Left renal cortex interstitium (tissue), 4 donors: ENCODE measurements around the gene SCART1. TPM values are rescaled to one million over a fixed set of nuclear protein-coding genes. Genes with fewer than 3 reads are reported as not detected.
"Not testable (repeated sequence)": the region's sequence is repeated elsewhere in the genome, so short reads cannot be mapped to it uniquely, and the experiment has no call there.

ENCODE experiments used
- DNase-seq, 4 donors: peaks; one replicate each; pipeline ENCODE4 v3.0.0-alpha.2; 2013; ENCODE audit warnings: low read depth in 4 of 4, low spot score in 2 of 4, missing footprints in 1 of 4
- polyA plus RNA-seq, 4 donors: library from polyadenylated mRNA; unstranded; fragments of 120-200 nt; gene quantifications; one replicate each; pipeline ENCODE4 v1.2.1, GENCODE V29; 2013; ENCODE audit not compliant: insufficient read length in 4 of 4

SCART1 gene
- polyA plus RNA-seq, 4 donors = 0.42 to 4.3 (median 2.4) TPM

DNA sequence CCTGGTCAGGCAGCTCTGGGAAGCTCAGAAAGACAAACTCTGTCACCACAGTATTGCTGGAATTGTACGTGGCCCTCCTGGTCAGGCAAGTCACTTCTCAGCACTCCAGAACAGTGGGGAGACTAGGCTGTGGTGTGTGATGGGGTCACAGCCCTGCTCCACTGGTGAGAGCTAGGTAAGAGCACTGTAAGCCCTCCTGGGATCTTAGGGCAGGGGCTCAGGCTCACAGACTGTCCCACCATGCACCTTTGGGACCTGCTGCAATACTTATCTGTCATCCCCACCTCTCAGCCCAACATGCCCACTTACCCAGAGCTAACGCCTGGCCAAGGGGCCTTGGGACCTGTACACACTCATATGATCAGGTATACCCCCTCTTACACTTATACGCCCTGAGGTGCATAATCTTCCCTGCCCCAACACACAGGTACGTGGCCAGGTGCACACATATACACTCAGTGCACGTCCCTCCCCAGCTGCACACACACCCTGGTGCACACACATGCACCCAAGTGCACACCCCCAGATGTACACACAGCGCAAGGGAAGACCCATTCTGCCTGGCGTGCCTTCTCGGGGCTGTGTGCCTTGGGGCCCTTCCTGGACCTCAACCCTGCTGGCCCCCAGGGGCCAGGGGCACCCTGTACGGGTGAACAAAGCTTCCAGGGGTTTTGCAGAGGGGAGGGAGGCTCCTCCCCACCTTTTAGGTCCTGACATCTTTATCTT is 21.7 kb upstream of the SCART1 start:
- DNase-seq = not testable (repeated sequence)

DNA sequence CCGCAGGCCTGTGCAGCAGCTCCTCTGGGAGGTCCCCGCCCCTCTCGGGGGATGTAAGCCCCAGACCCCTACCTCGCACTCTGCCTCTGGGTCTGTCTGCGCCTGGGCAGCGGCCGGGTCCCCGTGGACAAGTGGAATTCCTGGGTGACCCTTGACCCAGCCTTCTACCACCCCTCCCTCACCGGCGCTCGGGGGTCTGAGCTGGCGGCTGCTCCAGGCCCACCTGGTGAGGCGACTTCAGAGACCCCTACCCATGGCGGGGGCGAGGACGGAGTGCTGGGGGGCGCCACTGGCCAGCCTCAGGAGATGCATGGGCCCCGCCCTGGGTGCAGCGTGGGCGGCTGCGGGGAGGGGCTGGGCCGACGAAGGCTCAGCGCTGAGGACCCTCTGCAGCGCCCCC is 21.0 kb upstream of the SCART1 start:
- DNase-seq = not testable (repeated sequence)

GRCh38 chr10:133438711-133439273 is 15.0 kb upstream of the SCART1 start:
- no peak for DNase-seq

- no peak for DNase-seq
These were observed 14.0 kb upstream of the SCART1 start for GRCh38 chr10:133439517-133440461.

- no peak for DNase-seq
These were observed 13.0 kb upstream of the SCART1 start for GRCh38 chr10:133440633-133441285.

DNA sequence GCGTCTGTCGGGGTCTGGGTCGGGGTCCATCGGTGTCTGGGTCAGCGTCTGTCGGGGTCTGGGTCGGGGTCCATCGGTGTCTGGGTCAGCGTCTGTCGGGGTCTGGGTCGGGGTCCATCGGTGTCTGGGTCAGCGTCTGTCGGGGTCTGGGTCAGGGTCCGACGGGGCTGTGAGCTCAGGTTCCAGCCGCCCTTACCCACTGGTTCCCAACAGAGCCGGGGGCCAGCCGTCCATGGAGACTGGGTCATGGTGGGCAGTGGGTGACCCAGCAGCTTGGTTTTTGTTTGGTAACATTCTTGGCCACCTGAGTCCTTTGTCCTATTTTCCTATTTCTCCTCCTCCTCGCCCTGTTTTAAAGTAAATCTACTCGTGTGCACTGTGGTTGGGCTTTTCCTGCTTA is 12.4 kb upstream of the SCART1 start:
- not testable (repeated sequence) for DNase-seq

DNA sequence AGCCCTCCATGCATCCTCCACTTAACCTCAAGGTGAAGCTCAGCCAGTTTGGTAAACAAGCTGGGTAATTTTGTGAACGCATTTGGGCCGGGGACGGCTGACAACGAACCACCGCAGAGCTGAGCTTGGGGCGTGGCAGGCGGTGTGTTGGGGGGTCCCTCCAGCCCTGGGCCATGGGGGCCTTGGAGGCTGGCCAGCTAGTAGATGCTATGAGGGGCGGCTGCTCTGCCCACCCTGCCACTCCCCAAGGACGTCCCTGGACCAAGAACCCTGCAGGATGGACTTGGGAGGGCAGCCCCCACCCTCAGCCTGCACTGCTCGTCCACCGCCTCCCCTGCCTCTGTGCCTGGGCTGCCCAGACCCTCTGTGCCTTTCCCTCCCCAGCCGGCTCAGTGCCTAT is 12.0 kb upstream of the SCART1 start:
- no peak for DNase-seq

DNA sequence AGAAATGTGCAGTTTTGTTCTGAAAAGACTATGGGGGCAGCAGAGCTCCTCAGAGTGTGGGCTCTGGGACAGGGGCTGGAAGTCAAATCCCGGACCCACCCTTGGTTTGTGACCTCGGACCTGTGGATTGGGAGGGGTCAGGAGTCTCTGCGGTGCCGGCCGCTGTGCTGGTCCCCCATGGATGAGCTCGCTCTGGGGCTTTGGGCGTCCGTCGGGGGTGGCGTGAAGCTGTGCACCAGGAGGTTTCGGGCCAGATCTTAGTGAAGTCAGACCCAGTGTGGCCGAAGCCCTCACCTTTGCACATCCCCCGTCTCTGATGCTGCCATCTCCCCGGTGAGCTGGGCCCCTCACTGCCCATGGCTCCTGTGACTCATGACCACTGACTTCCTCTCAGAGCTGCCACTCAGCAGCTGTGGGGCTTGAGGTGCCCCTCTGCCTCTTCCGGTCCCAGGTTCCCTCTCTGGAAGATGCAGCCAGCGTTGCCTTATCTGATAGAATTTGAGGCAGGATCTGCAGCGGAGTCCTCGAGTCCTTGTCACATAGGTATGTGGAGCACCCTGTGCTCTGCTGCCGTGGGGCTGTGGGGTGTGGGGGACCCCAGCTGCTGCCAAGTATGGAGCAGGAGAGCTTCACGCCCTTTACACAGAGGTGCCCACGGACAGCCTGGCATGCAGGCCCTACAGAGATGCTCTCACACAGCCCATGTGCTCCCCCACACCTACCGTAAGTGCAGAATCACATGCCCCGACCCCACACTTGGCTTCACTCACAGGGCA is 11.4 kb upstream of the SCART1 start:
- DNase-seq = no peak

DNA sequence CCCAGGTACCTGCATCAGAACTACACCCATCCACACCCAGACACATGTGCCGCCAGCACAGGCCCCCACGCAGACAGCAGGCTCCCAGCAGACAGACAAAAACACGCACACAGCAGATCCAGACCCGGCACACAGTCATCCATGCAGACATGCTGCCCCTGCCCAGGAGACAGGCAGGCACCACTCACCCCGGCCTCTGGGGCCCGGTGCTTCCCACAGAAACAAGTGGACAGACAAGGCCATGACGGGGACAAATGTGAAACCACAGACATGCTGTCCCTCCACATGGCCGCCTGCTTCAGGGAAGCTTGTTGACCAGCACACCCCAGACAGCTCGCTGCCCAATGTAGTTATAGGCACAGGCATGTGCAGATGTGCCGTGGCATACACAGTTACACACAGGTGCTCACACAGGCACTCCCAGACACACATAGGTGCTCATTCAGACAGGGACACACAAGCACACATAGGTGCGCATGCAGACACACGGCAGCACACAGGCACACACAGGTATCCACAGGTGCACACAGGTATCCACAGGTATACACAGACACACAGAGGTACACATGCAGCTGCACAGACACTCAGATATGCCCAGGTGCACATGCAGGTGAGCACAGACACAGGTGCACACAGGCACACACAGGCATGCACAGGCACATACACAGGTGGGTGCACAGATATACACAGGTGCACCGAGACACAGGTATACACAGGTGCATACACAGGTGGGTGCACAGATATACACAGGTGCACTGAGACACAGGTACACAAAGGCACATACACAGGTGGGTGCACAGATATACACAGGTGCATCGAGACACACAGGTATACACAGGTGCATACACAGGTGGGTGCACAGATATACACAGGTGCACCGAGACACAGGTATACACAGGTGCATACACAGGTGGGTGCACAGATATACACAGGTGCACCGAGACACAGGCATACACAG is 10.5 kb upstream of the SCART1 start:
- no peak for DNase-seq

DNA sequence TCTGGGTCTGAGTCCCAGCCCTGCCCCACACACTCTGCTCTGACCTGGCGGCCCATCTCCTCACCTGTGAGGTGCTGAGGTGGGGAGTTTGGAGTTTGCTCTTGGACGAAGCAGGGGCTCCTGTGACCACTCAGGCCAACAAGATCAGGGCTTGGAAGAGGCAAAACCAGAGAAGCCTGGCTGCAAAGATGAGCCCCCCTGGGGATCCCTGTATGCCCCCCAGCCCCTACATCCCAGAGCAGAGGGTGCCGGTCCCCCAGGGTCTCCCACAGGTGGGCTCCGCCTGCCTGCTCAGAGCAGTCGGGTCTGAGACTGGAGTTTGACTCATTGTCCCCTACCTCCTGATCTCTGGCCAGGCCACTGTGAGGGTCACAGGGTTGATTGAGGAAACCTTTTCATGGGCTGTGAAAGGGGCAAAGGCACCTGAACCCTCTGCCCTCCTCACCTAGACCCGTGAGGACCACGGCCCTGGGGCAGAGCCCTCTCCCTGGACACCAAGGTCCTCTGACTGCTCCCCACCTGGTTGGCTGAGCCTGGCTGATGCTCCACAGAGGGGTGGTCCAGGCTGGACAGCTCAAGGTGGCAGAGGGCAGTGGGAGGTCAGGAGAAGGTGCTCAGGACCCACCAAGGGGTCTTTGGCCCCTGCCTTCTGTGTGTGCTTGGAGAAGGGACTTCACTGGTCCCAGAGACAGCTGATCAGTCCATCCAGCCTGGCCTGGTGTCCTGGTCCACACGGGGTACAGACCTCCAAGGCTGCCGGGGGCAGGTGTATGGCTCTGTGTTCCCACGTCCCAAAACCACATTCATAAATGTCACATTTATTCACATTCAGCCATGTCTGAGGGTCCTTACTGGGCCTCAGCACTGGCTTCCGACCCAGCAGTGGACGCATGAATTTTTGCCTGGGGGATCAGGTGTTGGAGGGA is 9.1 kb upstream of the SCART1 start:
- no peak for DNase-seq

DNA sequence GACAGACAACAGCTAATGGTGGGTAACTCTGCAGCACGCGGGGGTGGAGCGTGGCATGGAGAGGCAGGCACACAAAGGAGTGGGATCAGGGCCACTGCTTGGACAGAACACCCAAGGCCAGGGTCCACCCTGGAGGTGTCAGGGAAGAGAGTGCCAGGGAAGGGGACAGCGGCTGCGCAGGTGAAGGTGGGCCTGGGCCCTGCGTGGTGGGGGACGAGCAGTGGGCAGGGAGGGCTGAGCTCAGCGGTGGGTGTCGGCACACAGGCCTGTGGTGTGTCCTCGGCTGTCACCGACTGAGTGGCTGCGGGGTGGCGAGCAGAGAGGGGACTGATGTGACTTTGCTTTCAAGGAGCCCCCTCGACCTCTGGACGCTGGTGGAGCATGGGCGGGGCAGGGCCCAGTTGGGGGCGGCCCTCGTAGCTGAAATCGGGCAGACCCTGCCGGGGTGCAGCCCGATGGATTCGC is 8.4 kb upstream of the SCART1 start:
- DNase-seq = no peak

GRCh38 chr10:133445751-133446708 is 7.7 kb upstream of the SCART1 start:
- DNase-seq = no peak

DNA sequence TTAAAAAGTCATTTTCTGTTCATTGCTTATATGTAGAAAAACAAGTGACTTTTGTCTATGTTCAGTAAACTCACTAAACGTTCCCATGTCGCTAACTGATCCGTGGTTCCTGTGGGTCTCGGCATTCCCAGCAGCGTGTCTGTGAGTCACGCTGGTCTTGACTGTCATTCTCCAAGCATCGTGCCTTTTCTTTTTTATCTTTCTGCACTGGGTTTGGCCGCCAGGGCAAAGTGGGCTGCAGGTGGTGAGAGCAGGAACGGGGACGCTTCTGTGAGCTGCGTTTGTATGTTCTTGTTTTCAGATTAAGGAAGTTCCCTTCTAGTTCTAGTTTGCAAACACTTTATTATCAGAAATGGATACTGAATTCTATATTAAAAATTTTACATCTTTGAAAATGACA is 6.8 kb upstream of the SCART1 start:
- no peak for DNase-seq

DNA sequence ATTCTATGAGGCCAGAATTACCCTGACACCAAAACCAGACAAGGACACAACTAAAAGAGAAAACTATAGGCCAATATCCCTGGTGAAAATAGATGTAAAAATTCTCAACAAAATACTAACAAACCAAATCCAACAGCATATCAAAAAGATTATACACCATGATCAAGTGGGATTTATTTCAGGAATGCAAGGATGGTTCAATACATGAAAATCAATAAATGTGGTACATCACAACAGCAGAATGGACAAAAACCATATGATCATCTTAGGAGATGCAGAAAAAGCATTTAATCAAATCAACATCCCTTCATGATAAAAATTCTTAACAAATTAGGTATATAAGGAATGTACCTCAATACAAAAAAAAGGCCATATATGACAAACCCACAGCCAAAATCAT is 5.6 kb upstream of the SCART1 start:
- no peak for DNase-seq

- DNase-seq = no peak
These were observed 2.4 kb upstream of the SCART1 start for GRCh38 chr10:133451346-133451745.

GRCh38 chr10:133452453-133452852 is 1.3 kb upstream of the SCART1 start:
- no peak for DNase-seq
